Measurements from ENCODE around the gene MORC1. TPM values are rescaled to one million over a fixed set of nuclear protein-coding genes. Genes with fewer than 3 reads are reported as not detected.

Gene MORC1
- total RNA-seq, 1 donor from 2014 or later, result not detected

- DNase-seq (ENCODE audit: low spot score), result no peak
- Mint-ChIP-seq H3K4me3 (ENCODE audit: unreplicated experiment) (no peak overlapping the region), H3K27me3 (ENCODE audit: low read depth) (peaks cover 22% of the 10 kb centered on the region), H3K9me3 (ENCODE audit: low read depth) (no peaks in the 10 kb centered on the region), H3K4me1 (ENCODE audit: low read depth) (no peaks in the 10 kb centered on the region), H3K36me3 (ENCODE audit: low read depth) (no peaks in the 10 kb centered on the region), H3K27ac (ENCODE audit: unreplicated experiment) (no peak overlapping the region)
- TF ChIP-seq CTCF (IDR thresholded peaks at IDR 0.05), result no peak
These were observed 166.0 kb downstream of the MORC1 start for GRCh38 chr3:108951820-108952501.

GRCh38 chr3:108947855-108948254 lies 170.1 kb downstream of the MORC1 start:
- no peaks in the 10 kb centered on the region for H3K9me3 Mint-ChIP-seq (ENCODE audit: low read depth)
- no peak for DNase-seq (ENCODE audit: low spot score)
- H3K27me3 Mint-ChIP-seq (ENCODE audit: low read depth), result peaks cover 24% of the 10 kb centered on the region
- H3K4me3 Mint-ChIP-seq (ENCODE audit: unreplicated experiment), result no peak overlapping the region
- H3K4me1 Mint-ChIP-seq (ENCODE audit: low read depth), result no peaks in the 10 kb centered on the region
- TF ChIP-seq CTCF (IDR thresholded peaks at IDR 0.05), result no peak
- no peaks in the 10 kb centered on the region for H3K36me3 Mint-ChIP-seq (ENCODE audit: low read depth)
- H3K27ac Mint-ChIP-seq (ENCODE audit: unreplicated experiment), result no peak overlapping the region

DNA sequence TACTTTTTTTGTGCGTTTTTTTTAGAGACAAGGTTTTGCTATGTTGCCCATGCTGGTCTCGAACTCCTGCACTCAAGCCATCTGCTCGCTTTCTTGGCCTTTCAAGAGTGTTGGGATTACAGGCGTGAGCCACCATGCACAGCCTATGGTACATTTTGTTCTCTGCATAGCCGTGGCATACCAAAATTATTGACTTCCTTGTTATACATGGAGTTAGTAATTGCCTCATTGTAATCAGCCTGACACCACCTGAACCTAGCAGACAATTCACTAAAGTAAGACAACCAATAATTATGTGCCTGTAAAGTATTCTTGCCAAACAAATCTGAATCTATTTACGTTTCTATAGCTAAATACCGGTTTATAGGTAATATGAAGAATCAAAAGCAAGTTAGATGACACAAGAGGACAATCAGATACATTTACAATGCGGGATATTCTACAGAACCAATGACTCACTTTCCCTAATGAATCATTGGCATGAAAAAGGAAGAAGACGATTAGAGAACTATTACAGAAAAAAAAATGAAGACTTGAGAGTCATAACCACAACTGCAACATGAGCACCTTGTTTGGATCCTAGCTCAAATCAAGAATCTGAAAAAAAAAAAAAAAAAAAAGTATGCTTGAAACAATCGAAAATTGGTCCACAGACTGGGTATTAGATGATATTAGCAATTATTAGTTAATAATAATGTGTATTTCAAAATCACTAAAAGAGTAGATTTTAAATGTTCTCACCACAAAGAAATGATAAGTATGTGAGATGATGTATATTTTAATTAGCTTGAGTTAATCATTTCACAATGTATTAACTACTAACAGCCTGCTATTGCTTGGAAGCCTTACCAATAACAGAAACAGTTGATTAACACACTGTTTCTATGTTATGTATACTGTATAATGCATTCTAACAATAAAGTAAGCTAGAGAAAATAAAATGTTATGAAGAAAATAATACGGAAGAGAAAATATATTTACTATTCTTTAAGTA lies 171.3 kb downstream of the MORC1 start:
- Mint-ChIP-seq H3K27me3 (ENCODE audit: low read depth) (peaks cover 19% of the 10 kb centered on the region), H3K4me1 (ENCODE audit: low read depth) (no peaks in the 10 kb centered on the region), H3K27ac (ENCODE audit: unreplicated experiment) (no peak overlapping the region), H3K9me3 (ENCODE audit: low read depth) (no peaks in the 10 kb centered on the region), H3K36me3 (ENCODE audit: low read depth) (no peaks in the 10 kb centered on the region), H3K4me3 (ENCODE audit: unreplicated experiment) (no peak overlapping the region)
- DNase-seq (ENCODE audit: low spot score), result no peak
- TF ChIP-seq CTCF (IDR thresholded peaks at IDR 0.05), result no peak

DNA sequence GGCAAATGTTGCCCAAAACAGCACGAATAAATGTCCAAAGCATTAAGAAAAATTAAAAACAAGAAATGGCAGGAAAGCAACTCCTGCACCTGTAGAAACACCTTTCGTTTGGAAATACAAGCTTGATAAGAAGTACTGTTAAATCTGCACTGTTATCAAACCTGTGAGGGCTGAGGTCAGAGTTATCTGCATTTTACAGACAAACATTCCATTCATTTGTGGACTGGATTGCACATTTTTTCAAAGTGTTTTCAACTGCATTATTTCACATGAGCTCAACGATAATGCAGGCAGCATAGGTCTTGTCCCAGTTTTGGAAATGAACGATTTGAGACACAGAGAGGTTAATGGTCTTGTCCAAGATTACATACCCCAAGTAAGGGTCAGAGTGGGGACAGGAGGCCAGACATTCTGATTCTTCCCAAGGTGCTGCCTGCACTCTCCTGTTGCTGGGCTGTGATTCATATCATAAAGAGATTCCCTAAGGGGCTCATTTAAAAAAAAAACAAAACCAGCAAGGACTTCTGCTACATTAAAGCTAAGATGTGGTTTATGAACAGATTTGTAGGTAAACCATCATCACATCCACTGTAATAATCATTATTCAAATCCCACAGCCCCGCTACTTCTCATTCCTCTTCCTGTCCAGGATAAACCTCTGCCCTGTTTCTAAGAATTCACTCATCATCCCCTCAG lies 177.2 kb downstream of the MORC1 start:
- no peak for TF ChIP-seq CTCF (IDR thresholded peaks at IDR 0.05)
- no peaks in the 10 kb centered on the region for H3K9me3 Mint-ChIP-seq (ENCODE audit: low read depth)
- no peak overlapping the region for H3K27ac Mint-ChIP-seq (ENCODE audit: unreplicated experiment)
- H3K36me3 Mint-ChIP-seq (ENCODE audit: low read depth), result no peaks in the 10 kb centered on the region
- peaks cover 6% of the 10 kb centered on the region for H3K27me3 Mint-ChIP-seq (ENCODE audit: low read depth)
- H3K4me1 Mint-ChIP-seq (ENCODE audit: low read depth), result no peaks in the 10 kb centered on the region
- H3K4me3 Mint-ChIP-seq (ENCODE audit: unreplicated experiment), result no peak overlapping the region
- no peak for DNase-seq (ENCODE audit: low spot score)

DNA sequence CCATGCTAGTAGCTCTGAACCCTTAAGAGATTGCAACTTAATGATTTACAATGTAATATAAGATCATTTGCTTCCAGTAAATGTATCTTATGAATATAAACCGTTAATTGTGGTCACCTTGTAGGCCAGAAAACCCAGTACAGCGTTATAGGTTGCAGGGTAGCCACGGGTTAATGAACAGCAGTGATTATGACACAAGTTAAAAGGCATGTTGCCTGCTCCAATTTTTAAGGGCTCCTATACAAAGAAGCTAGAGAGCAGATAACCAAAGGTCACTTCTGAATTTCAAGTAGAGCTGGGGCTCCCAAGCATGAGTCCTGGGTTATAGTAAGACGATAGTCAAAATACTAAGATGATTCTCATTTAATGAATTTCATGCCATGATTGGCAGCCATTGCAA lies 177.8 kb downstream of the MORC1 start:
- TF ChIP-seq CTCF (IDR thresholded peaks at IDR 0.05), result no peak
- H3K36me3 Mint-ChIP-seq (ENCODE audit: low read depth), result no peaks in the 10 kb centered on the region
- no peak overlapping the region for H3K27ac Mint-ChIP-seq (ENCODE audit: unreplicated experiment)
- no peak overlapping the region for H3K4me3 Mint-ChIP-seq (ENCODE audit: unreplicated experiment)
- no peak for DNase-seq (ENCODE audit: low spot score)
- H3K27me3 Mint-ChIP-seq (ENCODE audit: low read depth), result peaks cover 6% of the 10 kb centered on the region
- H3K9me3 Mint-ChIP-seq (ENCODE audit: low read depth), result no peaks in the 10 kb centered on the region
- no peaks in the 10 kb centered on the region for H3K4me1 Mint-ChIP-seq (ENCODE audit: low read depth)

Data from chondrocyte (in vitro differentiated cells).